ENCODE data around the gene ERN1.
"Not testable (repeated sequence)": the region's sequence is repeated elsewhere in the genome, so short reads cannot be mapped to it uniquely, and the experiment has no call there.

The ERN1 gene

DNA sequence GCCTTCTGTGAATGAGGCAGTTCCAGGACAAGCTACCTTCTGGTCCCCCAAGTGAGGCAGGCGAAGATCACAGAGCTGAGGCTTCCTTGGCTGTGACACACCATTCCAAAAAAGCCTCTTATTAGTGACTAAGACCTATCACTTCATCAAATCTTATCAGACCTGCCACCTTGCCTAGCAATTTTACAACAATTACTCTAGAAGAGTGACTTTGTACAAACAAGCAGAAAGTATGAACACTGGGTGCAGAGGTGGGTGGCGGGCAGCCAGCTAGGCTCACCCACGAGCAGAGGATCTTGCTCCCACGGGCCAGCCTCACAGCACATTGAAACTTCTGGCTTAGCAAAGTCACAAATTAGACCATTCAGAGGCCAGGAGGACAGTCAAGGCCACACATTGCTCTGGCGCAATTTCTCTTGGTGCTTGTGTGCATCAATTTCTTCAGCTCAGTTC, 107.3 kb downstream of the ERN1 start:
- DNase-seq, result no peak

DNA sequence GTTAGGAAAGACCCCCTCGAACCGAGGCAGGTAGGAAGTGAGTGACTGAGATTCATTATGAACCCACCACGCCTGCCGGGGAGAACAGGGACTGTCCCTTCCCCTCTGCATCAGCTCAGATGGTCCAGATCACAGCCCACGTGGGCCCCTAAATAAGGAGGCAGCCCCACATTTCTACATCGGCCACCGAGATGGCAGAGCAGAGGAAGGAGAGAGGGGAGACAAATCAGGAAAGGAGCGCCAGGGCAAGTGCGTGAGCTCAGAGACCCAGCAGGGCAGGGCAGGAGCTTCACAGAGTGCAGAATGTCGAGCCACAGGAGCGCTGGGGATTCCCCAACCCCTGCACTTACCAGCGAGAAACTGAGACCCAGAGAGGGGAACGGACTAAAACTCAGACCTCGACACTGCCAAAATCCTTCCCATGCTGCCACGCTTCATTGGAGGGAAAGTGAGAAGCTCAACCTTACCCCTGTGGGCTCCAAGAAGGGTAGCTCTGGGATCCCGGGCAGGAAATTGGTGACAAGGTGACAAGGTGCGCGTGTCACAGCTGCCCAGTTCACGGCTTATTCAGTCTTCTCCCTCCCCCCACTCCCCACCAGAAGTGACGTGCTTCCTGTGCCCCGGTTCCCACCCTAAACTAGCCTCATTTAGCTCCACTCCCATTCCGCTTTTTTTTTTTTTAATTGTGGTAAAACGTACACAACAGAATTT, 109.7 kb downstream of the ERN1 start, which contains the start of gene ICAM2:
TSS of gene ICAM2 (minus strand) at position 578 of the 711 bp plus-strand sequence. CDS start 13,942 bp downstream, outside the sequence.
- DNase-seq, result peak; percentile 87

DNA sequence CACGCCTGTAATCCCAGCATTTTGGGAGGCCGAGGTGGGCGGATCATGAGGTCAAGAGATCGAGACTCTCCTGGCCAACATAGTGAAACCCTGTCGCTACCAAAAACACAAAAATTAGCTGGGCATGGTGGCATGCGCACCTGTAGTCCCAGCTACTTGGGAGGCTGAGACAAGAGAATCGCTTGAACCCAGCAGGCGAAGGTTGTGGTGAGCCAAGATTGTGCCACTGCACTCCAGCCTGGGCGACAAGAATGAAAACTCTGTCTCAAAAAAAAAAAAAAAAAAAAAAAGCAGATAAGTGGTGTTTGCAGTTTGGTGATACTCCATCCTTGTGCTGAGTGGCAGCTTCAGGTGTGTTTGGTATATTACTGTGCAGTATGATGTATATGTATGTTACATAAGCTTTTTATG, 110.4 kb downstream of the ERN1 start:
- DNase-seq, result not testable (repeated sequence)

DNA sequence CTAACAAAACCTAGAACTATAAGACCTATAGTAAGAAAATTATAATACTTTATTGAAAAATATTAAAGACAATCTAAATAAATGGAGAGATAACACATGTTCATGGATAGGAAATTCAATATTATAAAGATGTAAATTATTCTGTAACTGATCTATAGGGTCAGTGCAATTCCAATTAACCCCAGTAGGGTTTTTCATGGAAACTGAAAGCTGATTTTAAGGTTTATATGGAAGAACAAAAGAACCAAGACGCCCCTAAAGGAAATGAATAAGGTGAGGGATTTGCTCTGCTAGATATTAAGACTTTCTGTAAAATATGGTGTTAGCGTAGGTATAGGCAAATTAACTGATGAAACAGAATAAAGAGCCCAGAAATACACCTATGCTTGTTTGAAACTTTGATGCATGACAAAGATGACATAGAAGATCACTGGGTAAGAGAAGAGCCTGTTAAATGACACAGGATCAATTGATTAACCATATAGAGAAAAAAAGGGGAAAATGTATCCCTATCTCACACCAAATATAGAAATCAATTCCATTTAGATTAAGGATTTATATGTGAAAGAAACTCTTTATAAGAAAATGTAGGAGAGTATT, 112.5 kb downstream of the ERN1 start:
- no peak for DNase-seq

DNA sequence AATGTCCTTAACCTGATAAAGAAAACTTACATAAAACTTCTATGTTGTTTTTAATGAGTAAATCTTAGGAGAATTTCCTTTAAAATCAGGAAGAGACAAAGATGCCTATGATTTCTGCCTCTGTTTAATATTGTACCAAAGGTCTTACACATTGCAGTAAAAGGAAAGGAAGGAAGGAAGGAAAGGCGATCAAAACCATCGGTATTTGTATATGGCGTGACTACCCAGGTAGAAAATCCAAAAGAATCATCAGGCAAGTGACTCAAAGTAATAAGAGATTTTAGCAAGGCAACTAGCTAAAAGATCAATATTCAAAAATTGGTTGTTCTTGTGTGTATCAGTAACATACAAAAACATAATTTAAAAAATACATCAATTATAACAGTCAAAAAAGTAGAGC, 113.0 kb downstream of the ERN1 start:
- DNase-seq, result no peak

DNA sequence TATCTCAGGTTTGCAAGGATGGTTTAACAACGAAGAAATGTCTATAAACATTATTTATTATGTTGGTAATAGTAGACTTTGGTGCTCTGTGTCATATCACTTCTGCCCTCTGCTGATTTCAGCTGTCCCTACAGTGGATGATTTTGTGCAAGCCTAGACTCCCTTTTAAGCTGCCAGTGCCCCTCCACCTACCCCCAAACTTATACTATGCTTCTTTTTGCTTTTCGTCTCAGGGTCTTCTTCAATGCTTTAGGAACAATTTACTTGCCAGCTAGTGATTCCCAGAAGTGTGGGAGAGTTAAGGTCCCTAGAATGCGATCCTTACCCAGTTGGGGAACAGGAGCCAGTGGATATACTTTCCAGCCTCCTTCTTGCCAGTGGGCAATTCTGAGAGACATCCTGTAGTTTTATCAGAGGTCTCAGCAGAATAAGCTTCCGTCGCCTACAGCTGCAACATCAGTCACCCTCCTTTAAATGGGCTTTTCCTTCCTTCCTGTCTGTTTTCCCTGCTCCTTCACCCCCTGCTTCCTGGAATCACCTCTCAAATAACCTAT, 113.6 kb downstream of the ERN1 start:
- no peak for DNase-seq

DNA sequence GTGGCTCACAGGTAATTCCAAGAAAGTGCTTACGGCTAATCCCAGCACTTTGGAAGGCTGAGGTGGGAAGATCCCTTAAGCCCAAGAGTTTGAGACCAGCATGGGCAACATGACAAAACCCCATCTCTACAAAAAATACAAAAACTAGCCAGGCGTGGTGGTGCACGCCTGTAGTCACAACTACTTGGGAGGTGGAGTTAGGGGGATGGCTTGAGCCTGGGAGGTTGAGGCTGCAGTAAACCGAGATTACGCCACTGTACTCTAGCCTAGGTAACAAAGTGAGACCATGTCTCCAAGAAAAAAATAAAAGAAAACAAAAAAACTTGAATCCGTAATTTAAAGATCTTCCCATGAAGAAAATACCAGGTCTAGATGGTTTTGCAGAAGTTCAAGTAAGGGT, 114.5 kb downstream of the ERN1 start:
- no peak for DNase-seq

DNA sequence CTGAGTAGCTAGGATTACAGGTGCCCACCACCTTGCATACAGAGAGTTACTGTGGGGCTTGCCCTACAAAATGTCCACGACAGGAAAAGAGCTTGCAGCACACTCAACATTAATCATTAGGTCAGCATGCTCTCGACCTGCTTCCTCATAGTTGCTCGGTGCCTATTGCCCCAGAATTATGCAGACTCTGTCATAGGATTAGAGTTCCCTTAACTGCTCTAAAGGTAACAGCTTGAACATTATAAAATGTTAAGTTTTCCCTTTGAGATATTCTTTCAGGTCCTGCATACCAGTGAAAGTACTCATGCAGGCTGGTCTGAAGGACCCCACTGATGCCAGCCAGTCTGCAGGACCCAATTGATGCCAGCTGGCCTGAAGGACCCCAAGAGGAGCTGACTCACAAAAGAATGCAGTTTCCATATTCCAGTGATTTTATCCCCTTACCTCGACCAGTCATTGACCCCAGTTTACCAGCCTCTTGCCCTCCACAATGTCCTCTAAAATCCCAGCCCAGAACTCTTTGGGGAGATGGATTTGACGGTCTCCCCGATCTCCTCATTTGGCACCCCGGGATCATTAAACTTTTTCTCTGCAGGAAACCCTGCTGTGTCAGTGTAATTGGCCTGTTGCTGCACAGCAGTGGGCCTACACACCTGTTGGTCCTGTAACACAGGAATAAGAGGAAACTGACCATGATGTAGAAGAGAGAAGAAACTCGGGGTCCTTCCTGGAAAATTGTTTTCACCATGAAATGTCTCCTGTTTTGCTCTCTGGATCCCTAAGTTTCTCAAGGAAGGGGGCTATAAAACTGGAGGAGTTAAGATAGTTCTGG, 120.2 kb downstream of the ERN1 start:
- no peak for DNase-seq

DNA sequence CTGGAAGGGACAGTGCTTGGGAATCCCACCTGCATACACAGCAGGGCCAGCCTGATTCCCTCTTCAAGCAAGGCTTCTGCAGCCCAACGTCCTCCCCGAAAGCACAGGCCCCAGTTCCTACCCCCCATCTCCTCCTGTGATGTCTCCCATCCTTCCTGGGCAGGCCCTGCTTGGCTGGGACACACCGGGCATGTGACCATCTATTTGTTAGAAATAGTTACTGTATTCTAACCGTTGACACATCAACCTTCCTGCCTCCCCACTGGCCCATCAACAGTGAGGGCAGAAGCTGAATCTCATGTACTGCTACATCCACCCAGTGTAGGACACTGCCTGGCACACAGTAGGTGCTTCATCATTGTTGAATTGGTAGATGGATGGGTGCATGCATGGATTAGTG, 121.1 kb downstream of the ERN1 start:
- no peak for DNase-seq

DNA sequence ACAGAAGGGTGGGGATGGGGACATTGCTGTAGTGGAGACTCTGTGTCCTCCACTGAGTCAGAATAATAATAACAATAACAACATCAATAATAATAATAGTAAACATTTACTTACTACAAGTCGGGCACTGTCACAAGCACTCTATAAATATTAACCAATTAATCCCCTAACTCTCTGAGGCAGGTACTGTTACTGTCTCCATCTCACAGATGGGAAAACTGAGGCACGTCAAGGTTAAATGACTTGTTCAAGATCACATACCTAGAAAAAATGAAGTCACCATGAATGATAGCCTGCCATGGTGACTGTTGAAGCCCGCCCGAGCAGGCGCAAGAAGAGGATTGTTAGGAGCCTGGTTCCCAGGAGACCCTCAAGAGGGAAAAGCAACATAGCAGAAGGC, 121.6 kb downstream of the ERN1 start:
- DNase-seq, result no peak

DNA sequence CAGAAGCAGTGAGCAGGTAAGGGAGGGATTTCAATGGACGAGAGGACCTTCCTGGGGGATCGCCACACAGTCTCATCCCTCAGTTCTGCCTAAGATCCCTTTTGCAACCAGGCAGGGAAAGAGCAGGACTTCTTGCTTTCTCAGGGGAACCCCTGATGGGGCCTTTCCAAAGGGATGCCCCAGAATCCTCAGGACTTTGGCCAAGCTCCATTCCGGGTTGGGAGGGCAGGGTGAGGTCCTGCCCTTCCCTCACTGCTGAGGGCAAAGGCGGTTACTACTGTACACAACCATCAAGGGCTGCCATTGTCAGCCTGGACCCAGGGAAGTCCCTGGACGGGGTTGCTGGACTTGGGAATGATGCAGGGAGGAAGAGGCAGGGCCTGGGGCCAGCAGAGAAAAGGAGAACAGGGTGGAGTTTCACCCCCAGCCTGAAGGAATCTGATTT, 122.1 kb downstream of the ERN1 start:
- DNase-seq, result no peak

DNA sequence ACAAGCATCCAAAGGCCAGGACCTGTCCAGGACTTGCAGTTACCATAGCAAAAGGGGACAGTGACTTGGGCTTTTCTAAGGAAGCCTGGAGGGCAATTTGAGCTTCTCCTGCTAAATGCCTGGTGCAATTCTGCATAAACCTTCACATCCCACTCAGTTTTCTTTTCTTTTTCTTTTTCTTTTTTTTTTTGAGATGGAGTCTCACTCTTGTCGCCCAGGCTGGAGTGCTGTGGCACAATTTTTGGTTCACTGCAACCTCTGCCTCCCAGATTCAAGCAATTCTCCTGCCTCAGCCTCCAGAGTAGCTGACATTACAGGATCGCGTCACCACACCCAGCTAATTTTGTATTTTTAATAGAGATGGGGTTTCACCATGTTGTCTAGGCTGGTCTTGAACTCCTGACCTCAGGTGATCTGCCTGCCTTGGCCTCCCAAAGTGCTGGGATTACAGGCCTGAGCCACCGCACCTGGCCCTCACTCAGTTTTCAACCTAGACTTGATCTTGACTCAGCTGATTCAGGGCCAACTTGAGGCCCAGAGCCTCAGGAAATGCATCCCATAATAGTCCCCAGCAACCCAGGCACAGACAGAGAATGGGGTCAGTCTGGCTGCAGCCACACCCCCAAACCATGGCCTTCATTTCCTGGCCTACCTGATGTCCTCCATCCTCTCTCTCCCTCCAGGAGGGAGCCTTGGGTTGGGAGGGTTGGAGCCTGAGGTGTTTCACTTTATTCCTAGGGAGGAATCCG, 122.7 kb downstream of the ERN1 start:
- DNase-seq, result not testable (repeated sequence)

DNA sequence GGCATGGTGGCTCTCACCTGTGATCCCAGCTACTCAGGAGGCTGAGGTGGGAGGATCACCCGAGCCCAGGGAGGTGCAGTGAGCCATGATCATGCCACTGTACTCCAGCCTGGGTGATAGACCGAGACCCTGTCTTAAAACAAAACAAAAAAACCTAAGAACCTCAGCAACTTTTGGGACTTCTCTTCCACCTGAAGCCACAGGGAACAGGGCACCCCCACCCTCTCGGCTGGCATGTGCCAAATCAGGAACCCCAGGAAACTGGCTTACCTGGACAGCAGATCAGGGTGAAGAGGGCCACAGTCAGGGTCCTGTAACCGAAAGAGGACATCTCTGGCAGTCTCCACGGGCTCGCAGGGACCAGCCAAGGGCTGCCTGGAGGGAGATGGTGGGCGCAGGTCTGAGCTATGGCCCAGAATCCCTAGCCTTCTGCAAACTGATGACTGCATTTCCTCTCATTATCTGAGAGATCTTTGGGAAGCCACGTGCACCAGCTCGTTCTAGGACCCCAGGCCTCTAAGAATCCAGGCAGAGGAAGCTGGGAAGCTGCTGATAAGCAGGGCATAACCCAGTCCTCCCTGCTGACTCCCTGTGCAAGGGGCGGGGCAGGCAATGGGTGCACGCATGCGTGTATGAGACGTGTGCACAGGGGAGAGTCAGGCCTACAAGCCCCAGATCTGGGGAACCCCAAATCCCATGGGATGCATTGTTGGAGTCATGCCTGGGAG, 123.4 kb downstream of the ERN1 start:
- no peak for DNase-seq

DNA sequence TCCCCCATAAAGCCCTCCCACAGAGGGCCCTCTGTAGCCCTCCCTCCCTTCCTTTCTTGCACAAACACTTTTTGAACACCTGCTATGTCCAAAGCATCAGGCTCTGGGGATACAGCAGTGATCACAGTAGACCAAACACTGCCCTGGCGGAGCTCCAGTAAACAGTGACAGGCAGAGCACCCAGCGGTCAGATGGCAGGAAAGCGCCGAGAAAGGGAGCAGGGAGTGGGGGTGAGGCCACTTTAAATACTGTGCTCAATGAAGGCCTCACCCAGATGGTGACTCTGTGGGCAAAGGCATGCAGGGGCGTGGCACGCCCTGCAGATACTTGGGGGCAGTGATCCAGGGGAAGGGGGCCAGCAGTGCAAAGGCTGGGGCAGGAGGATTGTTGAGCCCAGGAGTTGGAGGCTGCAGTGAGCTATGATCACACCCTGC, 124.2 kb downstream of the ERN1 start:
- DNase-seq, result no peak

DNA sequence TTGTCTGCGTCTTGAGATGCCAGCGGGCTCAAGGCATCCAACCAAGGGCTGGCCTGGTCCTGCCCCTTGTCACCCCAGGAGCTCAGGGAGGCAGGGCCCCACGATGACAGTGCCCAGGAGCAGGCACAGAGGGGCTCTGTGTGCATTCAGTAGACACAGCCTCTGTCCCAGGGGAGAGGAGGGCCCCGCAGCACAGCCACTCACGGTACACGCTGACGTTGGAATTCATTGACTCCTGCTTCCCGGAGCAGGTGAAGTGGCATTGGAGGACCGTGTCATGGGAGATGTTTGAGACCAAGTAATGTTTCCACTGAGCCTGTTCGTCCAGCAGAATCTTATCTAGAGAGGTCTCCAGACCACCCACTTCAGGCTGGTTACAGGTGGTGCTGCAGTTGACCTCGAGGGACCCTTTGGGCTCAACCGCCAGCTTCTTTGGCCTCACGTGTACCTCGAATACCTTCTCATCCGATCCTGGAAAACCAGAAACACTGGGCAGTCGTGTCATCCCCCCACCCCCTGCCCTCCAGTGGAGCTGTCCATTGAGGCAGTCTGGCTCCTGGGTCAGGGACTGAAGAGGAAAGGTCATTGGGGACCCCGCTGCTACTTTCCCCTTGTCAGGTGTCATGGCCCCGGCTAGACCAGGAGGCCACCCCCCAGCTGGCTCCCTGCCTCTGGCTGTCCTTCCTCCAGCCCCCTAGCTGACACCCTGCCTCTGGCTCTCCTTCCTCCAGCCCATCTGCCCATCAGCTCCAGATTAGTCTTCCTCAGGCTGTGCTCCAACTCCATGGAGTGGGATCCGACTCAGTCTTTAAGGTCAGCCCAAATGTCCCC, 124.8 kb downstream of the ERN1 start:
- DNase-seq, result no peak

DNA sequence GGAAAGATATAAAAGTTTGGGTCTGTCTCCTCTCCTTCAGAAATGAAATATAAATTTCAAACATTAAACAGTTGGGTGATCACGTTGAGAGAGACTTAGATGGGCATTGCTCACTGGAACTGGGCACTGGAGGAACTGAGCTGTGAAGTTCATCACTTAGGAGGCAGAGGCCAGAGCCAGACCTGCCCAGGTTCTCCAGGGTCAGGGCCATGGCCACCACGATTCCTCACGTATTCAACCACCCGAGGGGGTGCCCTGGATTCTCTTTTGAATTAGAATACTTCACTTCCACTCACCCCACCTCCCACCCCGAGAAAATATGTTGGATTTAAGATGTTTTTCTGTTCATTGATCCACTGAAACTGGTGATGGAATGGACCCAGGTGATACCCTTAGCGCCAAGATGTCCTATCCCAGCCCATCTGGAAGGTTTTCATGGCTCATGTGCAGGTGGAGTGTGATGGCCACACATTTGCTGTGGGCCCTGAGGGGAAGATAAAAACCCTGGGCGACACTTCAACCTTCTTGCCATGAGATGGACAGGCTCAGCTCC, 125.7 kb downstream of the ERN1 start:
- DNase-seq, result no peak

DNA sequence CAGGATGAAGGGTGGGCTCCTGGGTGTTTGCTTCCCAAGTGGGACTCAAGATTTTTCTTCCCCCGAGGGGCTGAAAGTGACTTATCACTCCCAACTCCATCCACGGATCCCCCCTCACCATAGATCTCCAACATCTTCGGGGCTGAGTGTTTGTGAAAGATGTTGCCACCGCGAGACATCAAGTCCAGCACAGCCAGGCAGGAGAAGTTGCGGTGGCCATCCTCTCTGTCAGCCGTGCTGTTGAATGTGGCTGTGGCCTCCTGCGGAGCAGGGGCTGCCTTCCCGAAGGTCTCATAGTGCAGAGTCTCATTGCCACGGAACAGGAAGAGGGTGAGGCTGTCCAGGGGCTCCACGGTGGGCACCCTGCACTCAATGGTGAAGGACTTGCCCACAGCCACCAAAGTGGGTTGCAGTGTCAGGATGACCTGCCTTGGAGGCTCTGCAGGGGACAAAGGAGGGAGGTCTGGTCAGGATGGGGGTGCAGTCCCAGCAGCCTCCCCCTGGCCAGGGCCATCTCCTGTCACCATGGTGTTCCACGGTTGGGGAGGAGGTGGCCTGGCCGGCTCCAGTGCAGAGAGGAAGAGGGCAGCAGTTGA, 126.3 kb downstream of the ERN1 start:
- DNase-seq, result no peak

DNA sequence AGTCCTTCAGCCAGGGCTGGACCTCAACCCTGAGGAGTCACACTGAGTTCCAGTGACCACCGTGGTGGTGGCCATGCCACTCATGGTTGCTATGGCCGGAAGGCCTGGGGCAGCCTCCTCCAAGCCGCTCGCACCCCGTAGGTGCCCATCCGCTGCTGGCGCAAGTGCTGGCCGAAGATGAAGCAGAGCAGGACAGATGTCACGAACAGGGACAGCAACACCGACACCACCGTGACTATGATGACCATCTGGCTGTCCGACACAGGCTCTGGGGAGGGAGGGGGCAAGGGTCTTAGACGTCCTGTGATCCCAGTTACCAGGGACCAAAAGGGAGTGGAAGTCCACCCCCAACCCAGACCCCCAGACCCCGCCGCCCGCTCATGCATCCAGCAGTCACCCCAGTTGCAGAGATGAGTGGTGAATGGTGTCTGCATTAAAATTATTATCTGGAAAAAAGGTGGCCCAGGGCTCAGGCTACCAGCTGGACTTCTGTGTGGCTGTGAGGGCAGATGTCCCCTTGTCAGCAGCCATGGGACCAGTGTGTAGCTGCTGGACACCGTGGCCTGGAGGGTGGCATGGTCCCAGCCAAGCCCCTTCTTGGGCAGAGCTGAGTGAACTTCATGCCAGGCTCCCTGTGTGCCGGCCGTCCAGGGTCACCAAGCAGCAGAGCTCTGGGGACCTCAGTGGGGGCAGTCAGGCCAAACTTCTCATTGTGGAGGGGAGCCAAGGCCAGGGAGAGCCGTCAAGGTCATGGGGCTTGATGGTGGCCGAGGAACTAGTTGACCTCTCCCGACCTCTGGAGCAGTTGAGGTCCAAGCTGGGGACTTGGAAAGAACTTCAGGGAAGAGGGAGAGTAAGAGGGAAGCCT, 127.1 kb downstream of the ERN1 start:
- DNase-seq, result no peak

Measured in activated CD8-positive, alpha-beta memory T cell treated with anti-CD3 and anti-CD28 coated beads, Interleukin-2, amount 50 U/mL, for 4 hours (primary cell).